Kidney tubule cell (primary cell): Measurements from ENCODE around the gene AUTS2.
"Not testable (repeated sequence)": the region's sequence is repeated elsewhere in the genome, so short reads cannot be mapped to it uniquely, and the experiment has no call there.

ENCODE experiments used
- DNase-seq: peaks from one replicate; pipeline ENCODE4 v3.0.0-alpha.2; 2018; ENCODE audit warnings: low spot score

Gene AUTS2

DNA sequence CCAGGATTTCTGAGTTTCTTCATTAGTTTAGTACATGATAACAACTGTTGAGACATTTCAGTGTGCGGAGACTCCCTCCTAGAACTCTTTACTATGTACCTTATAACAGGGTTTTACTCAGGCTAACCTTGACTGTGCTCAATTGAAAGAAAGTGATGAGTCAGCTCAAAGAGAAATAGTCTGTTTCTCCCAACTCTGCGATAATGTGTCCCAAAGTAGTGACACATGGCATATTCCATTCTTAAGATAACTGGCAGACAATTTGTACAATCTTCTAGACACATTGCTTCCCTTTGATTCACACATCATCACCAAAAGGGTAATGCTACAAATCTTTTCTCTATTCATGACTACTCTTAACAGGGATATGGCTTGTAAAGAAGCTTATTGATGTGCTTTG, 645.2 kb downstream of the AUTS2 start:
- no peak for DNase-seq

DNA sequence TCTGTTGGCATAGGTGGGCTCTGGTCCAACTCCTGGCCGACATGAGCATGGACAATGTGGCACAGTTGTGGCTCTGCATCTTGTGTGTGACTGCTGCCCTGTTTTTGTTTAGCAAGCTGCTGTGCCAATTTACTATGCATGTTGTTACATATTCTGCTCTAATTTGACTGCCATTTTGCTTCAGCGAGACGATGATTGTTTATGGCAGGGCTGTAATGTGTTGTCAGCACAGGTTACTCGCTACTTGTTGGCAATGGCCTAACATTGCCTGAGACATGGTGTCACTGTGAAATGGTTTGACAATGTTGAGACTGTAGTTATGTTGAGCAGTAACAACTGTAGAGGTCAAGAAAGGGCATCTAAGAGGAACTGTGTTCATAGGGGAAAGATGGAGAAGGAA, 659.6 kb downstream of the AUTS2 start:
- DNase-seq = no peak

DNA sequence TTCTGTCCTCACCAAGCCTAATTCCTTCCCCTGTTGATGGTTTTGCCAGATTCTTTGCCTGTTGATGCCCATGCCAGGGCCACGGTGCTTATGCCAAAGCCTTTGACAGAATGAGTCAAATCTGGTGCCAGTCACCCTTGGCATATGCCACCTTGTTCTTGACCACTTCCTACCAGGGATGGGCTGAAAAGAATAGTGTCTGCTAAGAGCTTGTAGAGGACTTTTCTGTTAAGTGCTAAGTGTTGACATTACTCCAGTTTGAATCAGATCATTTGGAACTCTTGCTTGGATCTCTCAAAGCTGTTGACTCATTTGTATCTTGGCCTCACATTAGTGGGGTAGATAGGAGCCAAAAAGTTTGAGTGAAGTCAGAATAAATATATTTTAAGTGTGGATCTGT, 661.2 kb downstream of the AUTS2 start:
- DNase-seq = no peak

DNA sequence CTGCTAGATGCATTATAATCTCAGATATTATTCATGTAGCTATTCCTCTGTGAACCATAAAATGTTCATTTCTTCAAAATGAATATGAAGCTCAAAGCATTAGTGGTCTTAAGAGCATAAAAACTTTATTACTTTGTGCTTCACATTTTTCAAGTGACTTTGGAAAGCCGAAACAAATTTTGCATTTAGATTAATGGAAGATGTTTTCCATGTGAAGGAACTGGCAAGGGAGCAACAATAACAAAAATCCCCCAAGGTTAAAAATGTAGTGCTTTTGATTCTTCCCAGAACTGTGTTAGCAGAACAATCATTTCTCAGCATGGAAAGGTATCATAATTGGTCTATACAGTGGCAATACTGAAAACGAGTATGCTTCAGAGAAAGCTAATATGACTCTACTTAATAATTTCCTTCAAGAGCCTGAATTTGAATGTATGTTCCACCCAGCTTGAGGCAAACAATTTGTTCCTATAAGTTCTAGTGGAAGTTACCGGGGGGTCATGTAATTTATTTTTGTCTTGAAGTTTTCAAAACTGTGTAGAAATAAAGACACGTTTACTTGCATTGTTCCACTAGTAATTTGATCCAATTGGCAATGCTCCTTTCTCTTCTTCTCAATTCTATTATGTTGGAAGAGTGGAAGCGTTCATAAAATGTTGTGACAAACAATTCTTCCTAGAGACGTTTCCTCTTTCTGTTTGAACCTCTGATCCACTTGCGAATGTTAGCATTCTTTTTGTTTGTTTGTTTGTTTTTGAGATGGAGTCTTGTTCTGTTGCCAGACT, 665.4 kb downstream of the AUTS2 start:
- DNase-seq = no peak

DNA sequence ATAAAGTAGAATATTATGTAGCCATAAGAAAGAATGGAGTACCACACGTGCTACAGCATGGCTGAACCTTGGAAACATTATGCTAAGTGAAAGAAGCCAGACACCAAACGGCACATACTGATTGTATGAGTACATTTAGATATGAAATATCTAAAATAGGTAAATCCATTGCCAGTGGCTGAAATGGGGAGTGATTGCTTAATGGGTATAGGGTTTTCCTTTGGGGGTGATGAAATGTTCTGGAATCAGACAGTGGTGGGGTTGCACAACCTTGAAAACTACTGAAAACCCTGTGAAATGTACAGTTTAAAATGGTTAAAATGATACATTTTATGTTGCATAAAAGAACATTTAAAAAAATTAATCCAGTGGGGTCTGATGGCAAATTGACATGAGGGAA, 667.9 kb downstream of the AUTS2 start:
- no peak for DNase-seq

DNA sequence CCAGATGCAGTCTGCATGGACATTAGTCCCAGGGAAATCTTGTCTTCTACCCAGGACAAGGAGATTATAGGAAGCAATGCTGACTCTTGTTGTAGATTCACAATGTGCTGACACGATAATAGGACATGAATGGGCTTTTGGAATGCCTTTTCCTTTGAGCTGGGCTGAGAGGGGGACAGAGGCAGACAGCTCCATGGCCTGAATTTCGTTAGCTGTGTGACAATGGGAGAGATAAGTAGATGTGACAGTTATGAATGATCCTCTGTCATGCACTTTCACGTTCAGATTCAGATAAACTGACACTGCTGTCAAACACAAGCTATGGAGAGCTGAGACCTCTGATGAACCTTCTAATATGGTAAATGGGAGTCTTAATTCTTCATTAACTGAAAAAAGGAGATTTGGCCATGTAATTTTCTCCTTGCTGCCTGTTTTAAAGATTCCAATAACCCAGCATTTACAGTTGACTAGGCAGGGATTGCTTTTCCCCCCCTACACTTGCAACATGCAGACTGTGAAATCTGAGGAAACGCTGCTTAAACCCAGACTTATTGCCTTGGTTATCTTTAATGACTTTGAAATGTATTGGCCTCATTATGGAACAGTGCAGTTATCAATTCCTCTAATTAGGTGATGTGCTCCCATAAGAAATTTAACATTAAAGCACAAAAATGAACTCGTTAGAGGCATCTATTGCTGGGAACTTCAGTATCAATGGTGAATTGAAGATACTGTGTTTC, 669.3 kb downstream of the AUTS2 start:
- no peak for DNase-seq

DNA sequence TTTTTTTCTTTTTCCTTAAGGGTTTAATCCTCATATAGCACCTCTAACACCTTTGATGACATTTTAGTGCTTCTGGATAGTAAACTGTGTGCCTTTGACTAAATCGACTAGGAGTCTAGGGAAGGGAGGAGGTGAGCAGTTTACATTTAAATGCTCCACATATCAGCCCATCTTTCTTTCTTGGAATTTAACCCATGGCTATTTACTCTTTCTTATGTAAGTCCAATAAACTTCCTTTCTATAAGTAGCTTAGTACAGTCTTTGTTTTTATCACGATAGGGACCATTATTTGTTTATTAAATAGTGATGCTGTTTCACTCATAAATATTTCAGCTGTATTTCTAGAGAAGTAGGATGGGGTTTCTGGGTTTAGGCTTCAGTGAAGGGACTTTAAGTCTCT, 669.9 kb downstream of the AUTS2 start:
- no peak for DNase-seq

DNA sequence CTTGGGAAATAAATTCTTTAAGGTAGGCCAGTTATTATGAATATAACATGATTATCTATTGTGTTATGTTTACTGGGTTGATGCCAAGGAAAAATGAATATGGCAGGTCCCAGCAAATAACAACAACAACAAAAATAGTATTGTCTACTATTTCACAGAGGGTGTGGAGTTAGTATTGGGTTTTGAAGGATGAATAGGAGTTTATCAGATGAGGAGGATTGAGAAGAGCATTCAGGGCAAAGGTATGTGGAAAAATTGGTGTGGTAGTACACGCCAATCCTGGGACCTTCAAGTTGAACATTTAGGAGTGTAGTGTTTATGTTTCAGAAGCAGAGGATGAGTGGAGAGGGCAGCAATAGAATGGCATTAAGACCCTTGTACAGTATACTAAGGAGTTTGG, 671.9 kb downstream of the AUTS2 start:
- no peak for DNase-seq

DNA sequence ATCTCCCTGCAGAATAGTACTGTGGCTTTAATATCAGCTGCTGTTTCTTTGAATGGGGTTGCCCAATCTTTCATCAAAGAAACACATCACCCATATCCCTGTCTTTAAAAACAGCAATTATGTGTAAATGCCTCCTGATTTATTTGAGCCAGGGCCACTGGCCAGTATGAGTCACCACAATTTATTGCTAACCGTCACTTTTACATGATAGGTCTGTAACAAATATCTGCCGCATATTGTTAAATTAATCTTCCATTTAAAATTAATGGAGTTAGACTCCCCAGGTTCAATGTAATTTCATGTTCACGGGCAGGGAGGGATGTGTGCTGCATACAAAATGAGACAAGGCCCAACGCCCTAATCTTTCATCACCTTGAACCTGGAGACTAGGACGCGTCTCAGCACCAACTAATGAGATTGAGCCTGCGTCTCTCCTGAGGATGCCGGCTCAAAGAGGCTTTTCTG, 673.4 kb downstream of the AUTS2 start:
- no peak for DNase-seq

DNA sequence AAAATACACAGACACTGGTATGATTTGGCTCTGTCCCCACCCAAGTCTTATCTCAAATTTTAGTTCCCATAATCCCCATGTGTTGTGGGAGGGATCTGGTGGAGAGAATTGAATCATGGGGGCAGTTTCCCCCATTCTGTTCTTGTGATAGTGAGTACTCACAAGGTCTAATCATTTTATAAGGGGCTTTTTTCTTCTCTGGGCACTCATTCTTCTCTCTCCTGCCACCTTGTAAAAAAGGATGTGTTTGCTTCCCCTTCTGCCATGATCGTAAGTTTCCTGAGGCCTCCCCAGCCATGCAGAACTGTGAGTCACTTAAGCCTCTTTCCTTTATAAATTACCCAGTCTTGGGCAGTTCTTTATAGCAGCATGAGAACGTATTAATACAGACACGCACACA, 677.3 kb downstream of the AUTS2 start:
- not testable (repeated sequence) for DNase-seq

DNA sequence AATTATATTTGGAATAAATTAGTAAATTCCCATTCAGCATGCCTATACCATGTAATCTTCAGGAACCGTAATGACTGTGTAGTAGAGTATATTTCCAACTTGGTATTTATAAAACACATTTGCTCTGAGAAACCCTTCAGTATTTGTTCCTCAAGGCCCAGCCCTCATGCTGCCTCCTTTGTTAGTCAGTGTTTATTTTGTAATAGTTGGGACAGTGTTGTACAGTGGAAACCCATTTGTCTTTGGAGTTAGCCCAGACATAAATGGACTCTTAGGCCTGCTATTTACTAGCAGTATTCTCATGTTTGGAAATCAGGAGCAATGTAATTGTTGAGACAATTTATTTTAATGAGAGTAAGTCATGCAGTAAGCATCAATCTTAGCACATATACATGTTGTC, 686.9 kb downstream of the AUTS2 start:
- DNase-seq = no peak

DNA sequence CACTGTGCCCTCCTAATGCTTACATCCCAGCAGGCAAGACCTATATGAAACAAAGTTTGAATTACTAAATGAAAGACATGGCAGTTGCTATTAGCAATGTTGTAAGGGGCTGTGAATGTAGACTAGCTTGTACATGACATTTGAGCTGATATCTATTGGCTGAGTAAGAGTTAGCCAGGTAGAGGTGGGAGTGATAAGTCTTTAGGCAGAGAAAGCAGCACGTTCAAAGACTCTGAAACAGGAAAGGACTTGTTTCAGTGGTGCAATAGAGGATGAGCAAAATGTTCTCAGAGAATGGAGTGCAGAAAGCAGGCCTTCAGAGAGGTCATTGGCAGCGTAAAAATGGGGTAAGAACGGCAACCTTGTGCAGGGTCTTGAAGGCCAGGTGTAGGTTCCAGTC, 687.6 kb downstream of the AUTS2 start:
- no peak for DNase-seq

DNA sequence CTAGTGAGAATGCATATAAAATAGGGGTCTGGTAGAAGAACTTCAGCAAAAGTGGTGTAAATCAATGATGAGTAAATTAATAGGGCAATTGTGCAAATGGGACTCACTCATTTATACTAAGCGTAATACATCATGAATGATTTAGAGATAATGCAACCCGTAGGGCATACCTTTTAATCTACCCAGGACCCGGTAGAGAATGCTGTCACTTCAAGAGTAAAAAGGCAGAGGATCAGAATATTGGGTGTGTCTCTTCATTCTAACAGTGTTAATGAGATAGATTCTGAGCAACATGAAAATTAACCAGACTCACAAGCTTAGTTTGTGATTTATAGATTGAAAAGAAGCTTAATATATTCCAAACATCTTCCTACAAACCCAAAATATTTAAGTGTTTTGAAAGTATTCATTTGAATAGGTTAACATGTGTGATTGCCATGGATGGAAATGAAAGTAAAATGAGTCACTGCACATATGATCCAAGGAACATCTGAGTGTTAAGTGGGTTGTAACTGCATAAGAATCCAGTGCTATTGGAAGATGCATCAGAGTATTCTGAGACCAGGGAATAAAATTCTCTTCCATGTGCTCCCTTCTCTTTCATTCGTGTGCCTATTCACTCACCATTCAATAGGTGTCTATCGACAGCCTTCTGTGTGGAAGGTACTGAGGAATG, 690.6 kb downstream of the AUTS2 start:
- no peak for DNase-seq

DNA sequence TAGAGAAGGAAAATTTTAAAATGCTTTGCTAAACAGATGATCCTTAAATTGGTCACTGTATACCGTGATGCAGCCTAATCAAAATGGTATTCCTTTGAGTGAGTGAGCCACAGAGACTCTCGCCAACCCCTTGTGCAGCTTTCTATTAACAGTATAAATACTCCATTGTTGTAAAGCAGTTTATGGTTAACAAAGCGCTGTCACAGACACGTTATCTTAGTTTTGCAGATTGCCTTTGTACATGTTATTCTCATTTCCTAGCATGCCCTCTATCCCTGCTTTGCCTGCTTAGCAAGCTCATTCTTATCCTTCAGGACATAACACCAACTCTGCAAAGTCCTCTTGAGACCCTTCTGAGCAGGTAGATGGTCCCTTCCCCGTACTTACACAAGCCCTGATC, 694.4 kb downstream of the AUTS2 start:
- DNase-seq = no peak

DNA sequence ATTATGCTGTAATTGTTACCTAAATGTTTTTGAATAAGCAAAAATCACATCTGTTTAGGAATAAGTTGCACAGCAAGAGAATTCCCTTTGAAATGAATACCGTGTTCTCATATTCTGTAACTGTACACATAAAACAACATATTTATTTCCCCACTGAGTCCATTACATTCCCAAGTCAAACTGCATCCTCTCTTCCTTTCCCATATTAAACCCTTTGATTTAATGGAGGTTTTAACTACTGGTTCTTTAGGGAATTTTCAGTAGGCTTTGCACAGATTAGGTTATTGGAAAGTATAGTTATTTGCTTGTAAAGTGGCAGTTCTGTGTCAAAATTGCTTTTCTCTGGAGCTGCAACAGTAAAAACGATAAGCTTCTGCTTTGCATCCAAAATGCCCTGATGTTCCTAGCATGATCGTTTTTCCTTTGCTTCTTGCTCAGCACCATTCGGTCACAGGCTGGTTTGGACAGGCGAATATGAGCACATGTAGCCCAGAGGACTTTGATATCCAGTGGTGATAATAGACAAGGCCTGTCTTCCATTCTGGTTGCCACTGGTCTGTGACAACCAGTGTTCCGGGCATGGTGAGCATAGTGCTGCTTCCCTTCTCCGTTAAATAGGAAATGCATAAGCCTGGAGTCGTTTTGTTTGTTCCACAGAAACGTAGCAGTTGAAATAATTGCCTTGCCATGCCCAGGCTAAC, 696.1 kb downstream of the AUTS2 start:
- DNase-seq = no peak

DNA sequence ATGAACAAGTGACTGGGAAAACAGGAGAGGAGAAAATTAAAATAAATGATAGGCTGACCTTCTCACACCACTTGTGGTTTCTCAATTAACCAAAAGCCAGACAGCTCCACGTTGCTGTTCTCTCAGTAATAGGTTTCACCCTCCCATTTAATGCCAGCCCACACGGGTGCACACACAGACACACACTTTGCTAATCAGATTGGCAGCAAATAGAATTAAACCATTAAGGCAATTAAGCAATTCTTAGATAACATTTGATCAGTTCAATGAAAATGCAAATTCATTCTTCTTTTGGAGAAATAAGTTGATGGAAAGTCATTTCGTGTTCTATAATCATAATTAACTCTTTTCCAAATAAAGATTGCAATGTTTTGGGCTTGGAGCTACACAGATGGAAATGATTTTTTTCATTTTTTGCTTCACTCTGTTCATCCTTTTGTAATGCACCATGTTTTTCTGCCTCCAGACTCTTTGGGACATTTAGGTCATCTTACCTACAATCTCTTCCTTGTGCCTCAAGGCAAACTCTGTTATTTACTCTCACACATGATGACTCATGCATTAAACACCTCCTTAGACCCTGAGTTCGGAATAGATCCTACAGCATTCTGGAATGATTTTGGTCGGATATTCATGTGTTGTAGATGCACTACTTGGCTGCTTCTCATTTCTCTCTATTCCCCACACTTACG, 700.7 kb downstream of the AUTS2 start:
- DNase-seq = peak; percentile 29

DNA sequence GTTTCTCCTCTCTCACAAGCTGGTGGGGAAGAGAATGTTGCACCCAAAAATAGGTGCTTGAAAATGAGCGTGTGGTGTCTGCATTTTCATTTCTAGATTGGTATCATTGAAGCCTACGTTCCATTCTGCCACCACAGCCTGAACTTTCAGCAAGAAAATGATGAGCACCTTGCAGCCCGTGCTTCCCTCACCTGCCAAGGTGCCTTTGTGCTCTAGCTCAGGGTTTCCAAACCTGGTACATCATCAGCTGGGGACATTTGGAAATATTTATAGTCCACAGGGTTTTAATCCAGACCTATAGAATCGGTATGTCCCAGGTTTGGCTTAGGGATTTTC, 701.2 kb downstream of the AUTS2 start:
- no peak for DNase-seq

DNA sequence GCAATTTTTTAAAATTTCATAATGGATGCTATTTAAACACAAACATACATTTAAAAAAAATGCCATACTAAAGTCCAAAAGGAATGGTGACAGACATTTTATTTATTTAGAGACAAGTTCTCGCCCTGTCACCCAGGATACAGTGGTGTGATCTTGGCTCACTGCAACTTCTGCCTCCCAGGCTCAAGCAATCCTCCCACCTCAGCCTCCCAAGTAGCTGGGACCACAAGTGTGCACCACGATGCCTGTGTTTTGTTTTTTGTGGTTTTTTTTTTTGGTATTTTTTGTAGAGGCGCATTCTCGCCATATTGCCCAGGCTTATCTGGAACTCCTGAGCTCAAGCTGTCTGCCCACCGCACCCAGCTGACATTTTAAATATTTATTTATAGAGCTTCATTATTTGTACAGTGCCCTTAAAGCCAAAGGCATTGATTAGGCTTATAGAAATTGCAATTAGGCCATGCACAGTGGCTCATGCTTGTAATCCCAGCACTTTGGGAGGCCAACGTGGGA, 703.5 kb downstream of the AUTS2 start:
- DNase-seq = no peak

DNA sequence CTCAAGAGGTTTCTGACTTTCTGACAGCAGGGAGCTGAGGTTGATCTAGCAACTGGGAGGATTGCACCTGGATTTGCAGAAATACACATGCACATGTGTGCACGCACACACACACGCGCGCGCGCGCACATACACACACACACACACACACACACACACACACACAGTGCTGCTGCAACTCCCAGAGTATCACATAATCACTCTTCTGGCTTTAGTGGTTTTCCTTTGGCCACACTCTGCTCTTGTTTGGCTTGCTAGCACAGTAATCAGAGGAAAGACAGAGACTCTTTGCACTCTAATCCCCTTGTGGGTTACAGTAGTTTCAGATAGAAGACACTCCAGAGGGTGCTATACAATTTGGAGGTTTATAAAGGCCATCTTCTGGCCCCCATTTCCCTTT, 705.0 kb downstream of the AUTS2 start:
- DNase-seq = no peak

DNA sequence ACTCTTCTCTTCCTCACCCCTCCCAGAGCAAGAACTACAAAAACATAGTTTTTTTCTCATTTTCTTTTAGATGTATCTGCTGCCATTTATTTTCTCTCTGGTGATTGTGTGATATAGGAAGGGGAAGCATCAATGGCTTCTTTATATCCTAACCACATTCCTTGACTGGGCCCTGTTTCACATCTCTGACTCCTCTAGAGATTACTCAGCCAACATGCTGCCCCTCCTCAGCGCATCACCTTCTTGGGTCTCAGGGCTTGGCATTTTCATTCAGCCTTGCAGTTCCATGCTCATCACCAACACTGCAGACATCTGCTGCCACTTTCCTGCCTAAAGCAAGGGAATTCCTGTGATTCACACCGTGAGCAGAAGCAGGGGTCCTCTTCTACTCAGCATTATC, 705.5 kb downstream of the AUTS2 start:
- DNase-seq = no peak

DNA sequence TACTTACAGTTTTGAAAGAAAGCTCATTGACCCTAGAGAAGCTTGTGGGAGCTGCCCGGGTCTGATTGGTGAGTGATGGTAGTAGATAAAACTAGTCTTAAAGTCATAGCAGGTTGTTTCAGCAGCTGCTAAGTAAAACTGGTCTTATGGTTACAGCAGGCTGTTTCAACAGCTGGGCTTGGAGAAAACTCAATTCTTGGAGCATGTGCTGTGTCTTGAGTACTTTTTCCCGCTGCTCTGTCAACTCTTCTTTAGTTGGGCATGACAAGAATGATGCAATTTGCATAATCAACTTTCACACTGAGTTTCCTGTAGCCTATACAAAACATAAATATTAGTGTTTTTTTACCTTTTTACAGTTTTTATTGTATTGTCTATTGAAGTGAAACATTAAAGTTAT, 707.9 kb downstream of the AUTS2 start:
- no peak for DNase-seq
